MG63 (cell line): ENCODE measurements around the gene ELF3. TPM values are rescaled to one million over a fixed set of nuclear protein-coding genes. Genes with fewer than 3 reads are reported as not detected.
A peak's percentile ranks its signal among the peaks of the same experiment; 100 is the strongest.
"Not testable (repeated sequence)": the region's sequence is repeated elsewhere in the genome, so short reads cannot be mapped to it uniquely, and the experiment has no call there.

ENCODE experiments used
- DNase-seq: peaks from one replicate; pipeline ENCODE4 v3.0.0-alpha.2; 2020
- H3K27me3 ChIP-seq: fragments of 250-450 bp; sonication (Bioruptor Pico); 2 replicates; pipeline ENCODE4 v1.5.1; 2020; ENCODE audit warnings: mild to moderate bottlenecking, moderate library complexity
- H3K36me3 ChIP-seq: fragments of 250-450 bp; sonication (Bioruptor Pico); 2 replicates; pipeline ENCODE4 v1.5.1; 2020; ENCODE audit warnings: mild to moderate bottlenecking, moderate library complexity
- H3K4me3 ChIP-seq: fragments of 250-450 bp; sonication (Bioruptor Pico); 2 replicates; pipeline ENCODE4 v1.5.1; 2020; ENCODE audit warnings: mild to moderate bottlenecking, moderate library complexity
- H3K9me3 ChIP-seq: fragments of 250-450 bp; sonication (Bioruptor Pico); 2 replicates; pipeline ENCODE4 v1.5.1; 2020; ENCODE audit warnings: mild to moderate bottlenecking, moderate library complexity
- total RNA-seq: library from RNA; depleted of rRNA; stranded (reverse); fragments of >200 nt; shearing (Covaris generic); gene quantifications from 2 replicates; pipeline ENCODE4 v1.2.3, GENCODE V29; 2014; ENCODE audit warnings: low replicate concordance; rRNA removed

ELF3 gene
- total RNA-seq, 1 experiment from 2014 or later = not detected

- DNase-seq = no peak
Measured at GRCh38 chr1:202046748-202047708, 36.6 kb downstream of the ELF3 start.

GRCh38 chr1:202047977-202048376, 37.6 kb downstream of the ELF3 start:
- no peaks in the 10 kb centered on the region for H3K27me3 ChIP-seq
- H3K9me3 ChIP-seq = no peaks in the 10 kb centered on the region
- no peaks in the 10 kb centered on the region for H3K36me3 ChIP-seq
- no peak for DNase-seq
- H3K4me3 ChIP-seq = no peak overlapping the region

More at GRCh38 chr1:202046748-202047708, 36.6 kb downstream of the ELF3 start:
- no peak overlapping the region for H3K4me3 ChIP-seq
- no peaks in the 10 kb centered on the region for H3K36me3 ChIP-seq
- H3K9me3 ChIP-seq = no peaks in the 10 kb centered on the region
- no peaks in the 10 kb centered on the region for H3K27me3 ChIP-seq

DNA sequence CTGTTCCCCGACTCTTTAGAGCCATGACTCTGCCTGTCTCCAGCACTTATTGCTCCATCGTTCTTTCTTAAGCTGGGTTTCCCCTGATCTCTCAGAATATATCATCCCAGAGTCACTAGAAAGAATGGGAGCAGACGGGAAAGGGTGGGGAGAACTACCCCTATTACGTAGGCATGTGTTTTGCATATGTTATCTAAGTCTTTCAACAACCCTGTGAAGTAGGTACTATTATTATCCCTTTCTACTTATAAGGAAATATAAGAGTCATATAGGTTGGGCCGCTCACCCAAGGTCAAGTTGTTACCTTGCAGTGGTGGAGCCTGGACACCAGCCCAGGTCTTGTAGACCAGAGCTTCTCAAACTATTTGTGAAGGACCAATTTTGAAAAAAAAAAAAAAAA, 38.7 kb downstream of the ELF3 start:
- Histone ChIP-seq H3K27me3 (no peaks in the 10 kb centered on the region), H3K9me3 (no peaks in the 10 kb centered on the region), H3K4me3 (no peak overlapping the region), H3K36me3 (no peaks in the 10 kb centered on the region)
- DNase-seq = no peak

- Histone ChIP-seq H3K27me3 (no peaks in the 10 kb centered on the region), H3K9me3 (no peaks in the 10 kb centered on the region), H3K4me3 (no peak overlapping the region), H3K36me3 (no peaks in the 10 kb centered on the region)
- DNase-seq = no peak
Measured at GRCh38 chr1:202054094-202054493, 43.7 kb downstream of the ELF3 start.

DNA sequence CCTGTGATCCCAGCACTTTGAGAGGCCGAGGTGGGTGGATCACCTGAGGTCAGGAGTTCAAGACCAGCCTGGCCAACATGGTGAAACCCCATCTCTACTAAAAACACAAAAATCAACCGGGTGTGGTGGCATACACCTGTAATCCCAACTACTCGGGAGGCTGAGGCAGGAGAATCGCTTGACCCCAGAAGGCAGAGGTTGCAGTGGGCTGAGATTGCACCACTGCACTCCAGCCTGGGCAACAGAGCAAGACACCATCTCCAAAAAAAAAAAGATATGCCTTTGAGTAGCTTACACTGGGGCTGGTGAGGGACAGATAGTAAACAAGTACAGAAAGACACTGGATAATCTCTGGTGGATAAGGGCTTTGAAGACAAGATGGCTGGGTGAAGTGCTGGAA, 44.3 kb downstream of the ELF3 start:
- H3K27me3 ChIP-seq, DNase-seq, H3K4me3 ChIP-seq, H3K9me3 ChIP-seq, H3K36me3 ChIP-seq: not testable (repeated sequence)

- no peaks in the 10 kb centered on the region for H3K9me3 ChIP-seq
- no peaks in the 10 kb centered on the region for H3K36me3 ChIP-seq
- no peaks in the 10 kb centered on the region for H3K27me3 ChIP-seq
- no peak overlapping the region for H3K4me3 ChIP-seq
- DNase-seq = peak; percentile 50
Measured at GRCh38 chr1:202056644-202057334, 46.4 kb downstream of the ELF3 start.

DNA sequence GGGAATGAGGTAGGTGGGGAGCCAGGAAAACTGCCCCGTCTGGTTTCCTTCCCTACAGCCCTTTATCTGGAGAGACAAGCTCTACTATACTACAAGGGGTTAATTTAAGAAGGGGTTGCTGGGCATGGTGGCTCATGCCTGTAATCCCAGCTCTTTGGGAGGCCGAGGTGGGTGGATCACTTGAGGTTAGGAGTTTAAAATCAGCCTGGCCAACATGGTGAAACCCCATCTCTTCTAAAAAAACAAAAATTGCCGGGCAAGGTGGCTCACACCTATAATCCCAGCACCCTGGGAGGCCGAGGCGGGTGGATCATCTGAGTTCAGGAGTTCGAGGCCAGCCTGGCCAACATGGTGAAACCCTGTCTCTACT, 46.9 kb downstream of the ELF3 start:
- H3K36me3 ChIP-seq, H3K27me3 ChIP-seq, H3K4me3 ChIP-seq, H3K9me3 ChIP-seq, DNase-seq: not testable (repeated sequence)

DNA sequence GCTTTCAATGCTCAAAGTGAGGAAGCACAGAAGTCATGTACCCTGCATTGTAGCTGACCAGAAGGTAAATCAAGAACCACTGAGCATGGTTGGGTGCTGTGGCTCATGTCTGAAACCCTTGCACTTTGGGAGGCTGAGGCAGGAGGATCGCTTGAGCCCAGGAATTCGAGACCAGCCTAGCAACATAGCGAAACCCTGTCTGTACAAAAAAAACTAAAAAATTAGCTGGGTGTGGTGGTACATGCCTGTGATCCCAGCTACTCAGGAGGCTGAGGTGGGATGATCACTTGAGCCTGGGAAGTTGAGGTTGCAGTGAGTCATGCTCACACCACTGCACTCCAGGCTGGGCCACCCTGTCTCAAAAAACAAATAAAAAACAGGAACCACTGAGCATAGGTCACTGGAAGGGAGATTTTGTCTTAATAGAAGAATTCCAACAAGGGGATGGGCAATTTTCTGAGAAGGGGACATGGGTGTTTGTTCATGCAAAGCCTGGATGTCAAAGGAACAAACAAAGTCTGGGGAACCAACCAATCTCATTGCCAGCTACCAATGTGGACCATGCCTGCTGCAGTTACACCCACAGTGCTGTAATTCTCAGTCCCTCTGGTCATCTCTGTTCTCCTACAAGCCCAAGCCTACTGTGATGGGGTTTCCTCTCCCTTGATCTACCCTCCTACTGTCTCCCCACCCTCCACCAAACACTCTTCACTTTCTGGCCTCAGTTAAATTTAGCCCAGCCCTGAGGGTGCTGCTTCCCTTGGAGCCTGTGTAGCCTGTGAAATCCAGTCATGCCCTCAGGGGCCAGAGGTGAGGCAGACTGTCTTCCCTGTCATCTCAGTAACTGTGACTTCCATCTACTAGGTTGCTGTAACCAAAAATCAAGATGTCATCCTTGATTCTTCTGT, 47.9 kb downstream of the ELF3 start:
- H3K27me3 ChIP-seq = no peaks in the 10 kb centered on the region
- peak; percentile 45 for DNase-seq
- H3K9me3 ChIP-seq = no peaks in the 10 kb centered on the region
- H3K36me3 ChIP-seq = no peaks in the 10 kb centered on the region
- no peak overlapping the region for H3K4me3 ChIP-seq

DNA sequence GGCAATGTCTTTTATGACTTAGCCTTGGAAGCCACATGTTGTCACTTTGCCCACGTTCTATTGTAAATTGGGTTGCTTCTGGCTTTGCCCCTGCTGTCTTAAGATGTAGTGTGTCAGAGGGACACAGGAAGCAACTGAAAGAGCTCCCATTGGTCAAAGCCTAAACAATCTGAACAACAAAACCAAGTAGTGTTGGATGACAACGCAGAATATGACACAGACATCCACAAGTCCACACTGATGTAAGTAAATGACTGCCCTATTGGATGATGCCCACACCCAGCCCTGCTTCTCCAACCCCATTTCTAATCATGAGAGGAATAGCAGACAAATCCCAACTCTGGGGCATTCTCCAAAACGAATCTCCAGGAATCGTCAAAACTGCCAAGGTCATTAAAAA, 50.7 kb downstream of the ELF3 start:
- no peak for DNase-seq
- Histone ChIP-seq H3K36me3 (no peaks in the 10 kb centered on the region), H3K27me3 (no peaks in the 10 kb centered on the region; the same call in 1 of the 2 replicates), H3K9me3 (no peaks in the 10 kb centered on the region), H3K4me3 (no peak overlapping the region)

GRCh38 chr1:202061787-202062186, 51.4 kb downstream of the ELF3 start:
- H3K4me3 ChIP-seq, H3K27me3 ChIP-seq, H3K9me3 ChIP-seq, H3K36me3 ChIP-seq: not testable (repeated sequence)
- peak; percentile 16 for DNase-seq

DNA sequence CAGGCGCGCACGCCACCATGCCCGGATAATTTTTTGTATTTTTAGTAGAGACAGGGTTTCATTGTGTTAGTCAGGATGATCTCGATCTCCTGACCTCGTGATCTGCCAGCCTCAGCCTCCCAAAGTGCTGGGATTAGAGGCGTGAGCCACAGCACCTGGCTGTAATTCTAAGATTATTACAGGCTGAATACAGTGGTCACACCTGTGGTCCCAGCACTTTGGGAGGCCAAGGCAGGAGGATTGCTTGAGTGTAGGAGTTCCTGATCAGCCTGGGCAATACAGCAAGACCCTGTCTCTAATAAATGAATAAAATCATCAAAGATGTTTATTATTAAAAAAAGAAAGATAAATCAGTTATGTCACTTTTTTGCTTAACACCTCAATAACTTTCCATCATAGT, 52.2 kb downstream of the ELF3 start:
- not testable (repeated sequence) for H3K4me3 ChIP-seq, H3K36me3 ChIP-seq, H3K27me3 ChIP-seq, H3K9me3 ChIP-seq, DNase-seq

- Histone ChIP-seq H3K9me3 (no peaks in the 10 kb centered on the region), H3K4me3 (no peak overlapping the region), H3K36me3 (no peaks in the 10 kb centered on the region), H3K27me3 (no peaks in the 10 kb centered on the region; the same call in 1 of the 2 replicates)
- DNase-seq = no peak
Measured at GRCh38 chr1:202063093-202063492, 52.7 kb downstream of the ELF3 start.

DNA sequence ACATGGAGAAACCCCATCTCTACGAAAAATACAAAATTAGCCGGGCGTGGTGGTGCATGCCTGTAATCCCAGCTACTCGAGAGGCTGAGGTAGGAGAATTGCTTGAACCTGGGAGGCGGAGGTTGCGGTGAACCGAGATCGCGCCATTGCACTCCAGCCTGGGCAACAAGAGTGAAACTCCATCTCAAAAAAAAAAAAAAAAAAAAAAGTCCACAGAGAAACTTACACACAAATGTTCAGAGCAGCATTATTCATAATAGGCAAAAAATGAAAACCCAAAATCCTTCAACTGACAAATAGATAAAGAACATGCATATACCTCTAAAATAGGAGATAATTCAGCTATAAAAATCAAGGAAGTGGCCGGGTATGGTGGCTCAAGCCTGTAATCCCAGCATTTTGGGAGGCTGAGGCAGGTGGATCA, 54.5 kb downstream of the ELF3 start:
- DNase-seq, H3K4me3 ChIP-seq, H3K27me3 ChIP-seq, H3K36me3 ChIP-seq, H3K9me3 ChIP-seq: not testable (repeated sequence)

Other genes with a start within 250 kb of the ELF3 start
- 23.8 and 32.1 TPM in 2 replicates for gene IPO9, start 181.4 kb upstream of the ELF3 start, total RNA-seq
- gene SHISA4, start 121.7 kb upstream of the ELF3 start, total RNA-seq = 13.6 and 28.8 TPM in 2 replicates
- gene LMOD1, start 64.0 kb upstream of the ELF3 start, total RNA-seq = 0.03 TPM in 1 of 2 replicates, not detected in the other
- gene TIMM17A, start 55.1 kb upstream of the ELF3 start, total RNA-seq = 97.0 and 105 TPM in 2 replicates
- 112 and 135 TPM in 2 replicates for gene RNPEP, start 27.9 kb upstream of the ELF3 start, total RNA-seq
- gene GPR37L1, start 112.3 kb downstream of the ELF3 start, total RNA-seq = not detected in 2 replicates
- 21.3 and 35.5 TPM in 2 replicates for gene ARL8A, start 134.2 kb downstream of the ELF3 start, total RNA-seq
- gene PTPN7, start 150.0 kb downstream of the ELF3 start, total RNA-seq = not detected in 2 replicates
- not detected in 2 replicates for gene LGR6, start 183.2 kb downstream of the ELF3 start, total RNA-seq